Stimulated activated CD4-positive, alpha-beta T cell treated with anti-CD3 and anti-CD28 coated beads, Interleukin-1b, Interleukin-23, amount 100 ng/mL, for 1 hour (primary cell): ENCODE measurements around the gene VMP1.
"Not testable (repeated sequence)": the region's sequence is repeated elsewhere in the genome, so short reads cannot be mapped to it uniquely, and the experiment has no call there.

Source experiments
- DNase-seq, 2 donors: peaks; one replicate each; pipeline ENCODE4 v3.0.0-alpha.2; 2020; ENCODE audit warnings: low read depth in 2 of 2

Gene VMP1

GRCh38 chr17:59754552-59754951 is 47.1 kb downstream of the VMP1 start:
- DNase-seq: no peak

GRCh38 chr17:59755069-59755468 is 47.6 kb downstream of the VMP1 start:
- DNase-seq: not testable (repeated sequence)

- DNase-seq: no peak
These were observed 48.9 kb downstream of the VMP1 start for GRCh38 chr17:59756236-59756818.

GRCh38 chr17:59757043-59757442 is 49.6 kb downstream of the VMP1 start:
- DNase-seq: no peak

GRCh38 chr17:59757470-59757869 is 50.0 kb downstream of the VMP1 start:
- no peak for DNase-seq

- no peak for DNase-seq
These were observed 50.5 kb downstream of the VMP1 start for GRCh38 chr17:59757881-59758385.

- not testable (repeated sequence) for DNase-seq
These were observed 51.7 kb downstream of the VMP1 start for GRCh38 chr17:59758998-59759651.

- DNase-seq: no peak
These were observed 52.7 kb downstream of the VMP1 start for GRCh38 chr17:59760160-59760559.

GRCh38 chr17:59761385-59762048 is 54.1 kb downstream of the VMP1 start:
- no peak for DNase-seq

GRCh38 chr17:59762049-59762823 is 54.8 kb downstream of the VMP1 start:
- DNase-seq: no peak

- DNase-seq: no peak
These were observed 55.4 kb downstream of the VMP1 start for GRCh38 chr17:59762824-59763374.

GRCh38 chr17:59763861-59764260 is 56.4 kb downstream of the VMP1 start:
- no peak for DNase-seq

GRCh38 chr17:59764292-59764741 is 56.9 kb downstream of the VMP1 start:
- DNase-seq: no peak

GRCh38 chr17:59765038-59765437 is 57.6 kb downstream of the VMP1 start:
- no peak for DNase-seq

GRCh38 chr17:59766491-59766890 is 59.0 kb downstream of the VMP1 start:
- no peak for DNase-seq

- no peak for DNase-seq
These were observed 59.7 kb downstream of the VMP1 start for GRCh38 chr17:59767176-59767575.

GRCh38 chr17:59769887-59770286 is 62.4 kb downstream of the VMP1 start:
- no peak for DNase-seq

GRCh38 chr17:59771093-59771492 is 63.6 kb downstream of the VMP1 start:
- no peak for DNase-seq

- no peak for DNase-seq
These were observed 68.4 kb downstream of the VMP1 start for GRCh38 chr17:59775786-59776350.

- DNase-seq: no peak
These were observed 69.1 kb downstream of the VMP1 start for GRCh38 chr17:59776577-59776976.

GRCh38 chr17:59777033-59777432 is 69.6 kb downstream of the VMP1 start:
- DNase-seq: no peak

- DNase-seq: no peak
These were observed 71.5 kb downstream of the VMP1 start for GRCh38 chr17:59778996-59779395.
